Heart left ventricle (tissue), 16 donors: Measurements from ENCODE around the gene ZNRF4. TPM values are rescaled to one million over a fixed set of nuclear protein-coding genes. Genes with fewer than 3 reads are reported as not detected.
A peak's percentile ranks its signal among the peaks of the same experiment; 100 is the strongest.
"Not testable (repeated sequence)": the region's sequence is repeated elsewhere in the genome, so short reads cannot be mapped to it uniquely, and the experiment has no call there.

Experiments
- ATAC-seq, 4 donors: fragments of 200-7000 bp; cut with Tn5 transposase; one replicate each; pipeline ENCODE4 v1.9.1; 2020 to 2022; ENCODE audit warnings: moderate library complexity in 4 of 4, mild to moderate bottlenecking in 3 of 4, moderate number of reproducible peaks in 1 of 4
- DNase-seq, 5 donors: peaks; one replicate each; pipeline ENCODE4 v3.0.0-alpha.2; 2020
- H3K27ac ChIP-seq, 12 donors: fragments of 200-600 bp; sonication (generic) in 4 of 12; one replicate each; pipeline versions ENCODE4 v1.5.0 to v1.8.0; 2016 to 2022; ENCODE audit warnings: mild to moderate bottlenecking in 2 of 12
- H3K27me3 ChIP-seq, 9 donors: fragments of 200-600 bp; sonication (generic) in 2 of 9; one replicate each; pipeline versions ENCODE4 v1.5.1 to v1.8.0; 2016 to 2022; ENCODE audit warnings: mild to moderate bottlenecking in 3 of 9
- H3K36me3 ChIP-seq, 9 donors: fragments of 200-600 bp; sonication (generic) in 2 of 9; one replicate each; pipeline versions ENCODE4 v1.5.0 to v1.8.0; 2018 to 2022; ENCODE audit warnings: mild to moderate bottlenecking in 2 of 9
- H3K4me1 ChIP-seq, 12 donors: fragments of 200-600 bp; sonication (generic) in 4 of 12; one replicate each; pipeline versions ENCODE4 v1.5.0 to v1.8.0; 2016 to 2022; ENCODE audit warnings: mild to moderate bottlenecking in 3 of 12
- H3K4me3 ChIP-seq, 12 donors: fragments of 200-600 bp; sonication (generic) in 4 of 12; one replicate each; pipeline versions ENCODE4 v1.5.0 to v1.8.0; 2017 to 2022; ENCODE audit warnings: mild to moderate bottlenecking in 9 of 12, moderate library complexity in 4 of 12
- H3K9me3 ChIP-seq, 12 donors: fragments of 200-600 bp; sonication (generic) in 4 of 12; one replicate each; pipeline versions ENCODE4 v1.5.0 to v1.8.0; 2016 to 2022; ENCODE audit warnings: mild to moderate bottlenecking in 1 of 12
- CTCF ChIP-seq, 12 donors: fragments of 200-600 bp; sonication (generic) in 4 of 12; IDR thresholded peaks; one replicate each; pipeline versions ENCODE4 v1.5.0 to v1.8.0; 2018 to 2022; ENCODE audit warnings: antibody characterized with exemption in 12 of 12, mild to moderate bottlenecking in 5 of 12
- POLR2A ChIP-seq, 2 donors: fragments of 450-650 bp; IDR thresholded peaks; one replicate each; pipeline ENCODE4 v1.6.1; 2017; ENCODE audit warnings: antibody characterized with exemption in 2 of 2, mild to moderate bottlenecking in 2 of 2, moderate library complexity in 2 of 2
- WGBS, 4 donors: extraction: QIAGEN DNeasy Blood & Tissue Kit in 2 of 4; methylation state at CpG; one replicate each; pipeline versions ENCODE4 v1.1.5 to v1.1.7; 2013 to 2018; 5-methylcytosine and 5-hydroxymethylcytosine counted together
- intact Hi-C, 10 donors: fragments of 100-400 bp; cut with DNase I; formaldehyde crosslinking; loops; one replicate each; pipeline versions ENCODE4 v1.11.1 to v1.14.2; 2022
- polyA plus RNA-seq, 2 donors: library from polyadenylated mRNA; stranded (reverse); fragments of 200-250 nt; gene quantifications; one replicate each; pipeline ENCODE4 v1.2.3, GENCODE V29; 2013
- total RNA-seq, 9 donors: library from RNA; depleted of rRNA in 2 of 9; stranded (reverse); fragments of >200 nt in 2 of 9; fragmentation: NEBNext Ultra II Directional in 3 of 9; extraction: Animal tissue kit (Norgen Biotek cat#: 25700) in 3 of 9; gene quantifications; one replicate each; pipeline versions ENCODE4 v1.1.0 to v1.2.4, GENCODE V29; 2016 to 2023
- donor health status: ischemic (EF 13 %, LVEDD 7.1; RV severe dilation, severe dysfunction).
- donor health status: healthy with polysubstance abuse.
- donor health status: DM: no; HTN: yes; CAD: no.
- donor health status: DM: no; HTN: no; CAD: no.
- donor health status: ischemic (EF 25% LVEDD 6.9; RV normal size, moderate dysfunction).
- donor health status: ischemic (EF 25% LVEDD 5.7; RV mildly dilated, moderate dysfunction).
- donor health status: healthy.
- donor health status: DM: yes; HTN: yes; CAD: no.
- donor health status: ischemic (EF 35%, LVEDD 5.7; RV mildly dilated, moderate dysfunction).
- donor health status: nonischemic (EF 11% LVEDD 7.7; RV severe dilation, severe dysfunction).
- donor health status: DM: yes; HTN: yes; CAD: no.
- donor health status: PGD.
- donor health status: ischemic (EF 29% LVEDD 5.4; RV normal size, mild dysfunction).
- donor health status: nonischemic (EF 23%, LVEDD 6.1; RV moderate dilation, normal function).

The ZNRF4 gene
- total and polyA plus RNA-seq, 11 donors, result not detected

GRCh38 chr19:5481957-5482356, 26.7 kb downstream of the ZNRF4 start:
- no peak for DNase-seq
- H3K27me3 ChIP-seq, result peaks cover 4 to 48% (median 22%) of the 10 kb centered on the region in 9 donors
- H3K36me3 ChIP-seq, result no peaks in the 10 kb centered on the region
- no peak for TF ChIP-seq CTCF (IDR thresholded peaks at IDR 0.05)
- no peak for TF ChIP-seq POLR2A (IDR thresholded peaks at IDR 0.05)
- peaks cover 0 to 21% (median 12%) of the 10 kb centered on the region in 12 donors for H3K9me3 ChIP-seq
- 79 to 85% (median 82%) methylated on average over 2 of the region's 2 CpGs for WGBS, 4 donors
- no peaks in the 10 kb centered on the region for H3K4me1 ChIP-seq
- no peak overlapping the region for H3K4me3 ChIP-seq
- no peak for ATAC-seq
- intact Hi-C loops, result no loop called here
- no peak overlapping the region for H3K27ac ChIP-seq

GRCh38 chr19:5484398-5485285, 29.4 kb downstream of the ZNRF4 start:
- ATAC-seq (peak in 1 of 4 donors; percentile 22), DNase-seq (no peak)
- H3K4me1 ChIP-seq, result no peaks in the 10 kb centered on the region
- intact Hi-C loops, result no loop called here
- H3K27ac ChIP-seq, result no peak overlapping the region
- 24 to 30% (median 27%) methylated on average over 8 to 13 of the region's 13 CpGs for WGBS, 4 donors
- H3K36me3 ChIP-seq, result no peaks in the 10 kb centered on the region
- TF ChIP-seq CTCF (IDR thresholded peaks at IDR 0.05) (no peak), POLR2A (IDR thresholded peaks at IDR 0.05) (no peak)
- peaks cover 0 to 40% (median 9%) of the 10 kb centered on the region in 9 donors for H3K27me3 ChIP-seq
- H3K4me3 ChIP-seq, result no peak overlapping the region
- peaks cover 0 to 21% (median 12%) of the 10 kb centered on the region in 12 donors for H3K9me3 ChIP-seq

GRCh38 chr19:5485286-5485636, 30.0 kb downstream of the ZNRF4 start:
- Histone ChIP-seq H3K36me3 (no peaks in the 10 kb centered on the region), H3K9me3 (peaks cover 0 to 21% (median 12%) of the 10 kb centered on the region in 12 donors), H3K4me1 (no peaks in the 10 kb centered on the region), H3K27ac (no peak overlapping the region), H3K27me3 (peaks cover 0 to 39% (median 13%) of the 10 kb centered on the region in 9 donors), H3K4me3 (no peak overlapping the region)
- no peak for DNase-seq
- no peak for TF ChIP-seq POLR2A (IDR thresholded peaks at IDR 0.05)
- TF ChIP-seq CTCF (IDR thresholded peaks at IDR 0.05), result no peak
- intact Hi-C loops, result no loop called here
- ATAC-seq, result no peak
- 76 to 81% (median 77%) methylated on average over 3 of the region's 3 CpGs for WGBS, 4 donors

GRCh38 chr19:5485658-5486057, 30.4 kb downstream of the ZNRF4 start:
- DNase-seq, intact Hi-C loops, ATAC-seq, H3K36me3 ChIP-seq, H3K4me1 ChIP-seq, H3K27ac ChIP-seq, H3K4me3 ChIP-seq: not testable (repeated sequence)
- 86 to 90% (median 86%) methylated on average over 4 of the region's 4 CpGs for WGBS, 4 donors
- Histone ChIP-seq H3K9me3 (peaks cover 0 to 21% (median 12%) of the 10 kb centered on the region in 12 donors), H3K27me3 (peaks cover 0 to 39% (median 10%) of the 10 kb centered on the region in 9 donors)
